Neural crest cell (in vitro differentiated cells): ENCODE measurements around the gene CFAP61. TPM values are rescaled to one million over a fixed set of nuclear protein-coding genes. Genes with fewer than 3 reads are reported as not detected.

Source experiments
- DNase-seq: peaks from one replicate; pipeline ENCODE4 v3.0.0; 2021; ENCODE audit warnings: low read depth, mixed read lengths, low spot score
- H3K27ac Mint-ChIP-seq: one replicate; pipeline ENCODE4 v1.8.0; 2021; ENCODE audit warnings: mild to moderate bottlenecking, mixed read lengths; ENCODE audit not compliant: unreplicated experiment
- H3K27me3 Mint-ChIP-seq: 2 replicates; pipeline ENCODE4 v1.8.0; 2021; ENCODE audit warnings: low read depth, mild to moderate bottlenecking, mixed read lengths
- H3K36me3 Mint-ChIP-seq: 2 replicates; pipeline ENCODE4 v1.8.0; 2021; ENCODE audit warnings: low read depth, mild to moderate bottlenecking, mixed read lengths
- H3K4me1 Mint-ChIP-seq: 2 replicates; pipeline ENCODE4 v1.8.0; 2021; ENCODE audit warnings: mixed read lengths
- H3K4me3 Mint-ChIP-seq: one replicate; pipeline ENCODE4 v1.8.0; 2021; ENCODE audit warnings: mild to moderate bottlenecking, mixed read lengths
- H3K9me3 Mint-ChIP-seq: 2 replicates; pipeline ENCODE4 v1.8.0; 2021; ENCODE audit warnings: mixed read lengths
- total RNA-seq: library from RNA; stranded (reverse); gene quantifications from 2 replicates; pipeline ENCODE4 v1.2.1, GENCODE V29; 2021
- TF ChIP-seq, protein P1 (sequence below): fragments of 200-600 bp; sonication (generic); conservative IDR thresholded peaks from 2 replicates; pipeline ENCODE4 v1.5.0; 2021; ENCODE audit warnings: antibody characterized with exemption, mild to moderate bottlenecking

The CFAP61 gene
- total RNA-seq, 1 donor from 2014 or later, result 1.9 TPM

- no peaks in the 10 kb centered on the region for H3K4me1 Mint-ChIP-seq
- H3K27ac Mint-ChIP-seq, result no peak overlapping the region
- H3K27me3 Mint-ChIP-seq, result peaks cover 51% of the 10 kb centered on the region
Measured at GRCh38 chr20:20078041-20078440, 25.7 kb downstream of the CFAP61 start.

GRCh38 chr20:20079102-20079784 lies 26.9 kb downstream of the CFAP61 start:
- no peak for DNase-seq
- Mint-ChIP-seq H3K27me3 (peaks cover 52% of the 10 kb centered on the region), H3K4me3 (no peak overlapping the region), H3K4me1 (no peaks in the 10 kb centered on the region), H3K27ac (no peak overlapping the region), H3K9me3 (no peaks in the 10 kb centered on the region), H3K36me3 (no peaks in the 10 kb centered on the region)
- TF ChIP-seq, protein P1, sequence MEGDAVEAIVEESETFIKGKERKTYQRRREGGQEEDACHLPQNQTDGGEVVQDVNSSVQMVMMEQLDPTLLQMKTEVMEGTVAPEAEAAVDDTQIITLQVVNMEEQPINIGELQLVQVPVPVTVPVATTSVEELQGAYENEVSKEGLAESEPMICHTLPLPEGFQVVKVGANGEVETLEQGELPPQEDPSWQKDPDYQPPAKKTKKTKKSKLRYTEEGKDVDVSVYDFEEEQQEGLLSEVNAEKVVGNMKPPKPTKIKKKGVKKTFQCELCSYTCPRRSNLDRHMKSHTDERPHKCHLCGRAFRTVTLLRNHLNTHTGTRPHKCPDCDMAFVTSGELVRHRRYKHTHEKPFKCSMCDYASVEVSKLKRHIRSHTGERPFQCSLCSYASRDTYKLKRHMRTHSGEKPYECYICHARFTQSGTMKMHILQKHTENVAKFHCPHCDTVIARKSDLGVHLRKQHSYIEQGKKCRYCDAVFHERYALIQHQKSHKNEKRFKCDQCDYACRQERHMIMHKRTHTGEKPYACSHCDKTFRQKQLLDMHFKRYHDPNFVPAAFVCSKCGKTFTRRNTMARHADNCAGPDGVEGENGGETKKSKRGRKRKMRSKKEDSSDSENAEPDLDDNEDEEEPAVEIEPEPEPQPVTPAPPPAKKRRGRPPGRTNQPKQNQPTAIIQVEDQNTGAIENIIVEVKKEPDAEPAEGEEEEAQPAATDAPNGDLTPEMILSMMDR, result no peak

More at GRCh38 chr20:20078041-20078440, 25.7 kb downstream of the CFAP61 start:
- H3K9me3 Mint-ChIP-seq, result no peaks in the 10 kb centered on the region
- no peak for DNase-seq
- H3K36me3 Mint-ChIP-seq, result no peaks in the 10 kb centered on the region
- TF ChIP-seq, protein P1, result no peak
- H3K4me3 Mint-ChIP-seq, result no peak overlapping the region

DNA sequence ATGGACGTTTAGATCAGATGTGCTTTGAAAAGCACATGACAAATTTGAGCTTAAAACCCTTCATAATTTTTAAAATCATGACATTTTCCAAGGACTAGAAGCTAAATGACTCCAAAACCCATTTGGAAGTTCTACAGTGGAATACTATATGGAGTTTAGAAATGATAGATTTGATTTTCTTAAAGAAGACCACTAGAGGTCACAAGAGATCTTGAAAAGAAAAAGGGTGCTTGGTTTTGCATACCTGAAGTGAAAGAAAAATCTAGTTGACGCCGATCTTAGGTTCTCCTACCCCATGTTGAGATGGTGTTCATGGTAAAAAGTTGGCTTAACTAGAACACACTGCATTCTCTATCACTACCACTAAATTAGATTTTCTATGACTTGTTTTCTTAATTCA lies 31.5 kb downstream of the CFAP61 start:
- no peaks in the 10 kb centered on the region for H3K36me3 Mint-ChIP-seq
- no peak overlapping the region for H3K27ac Mint-ChIP-seq
- no peaks in the 10 kb centered on the region for H3K9me3 Mint-ChIP-seq
- H3K27me3 Mint-ChIP-seq, result peaks cover 37% of the 10 kb centered on the region
- no peaks in the 10 kb centered on the region for H3K4me1 Mint-ChIP-seq
- H3K4me3 Mint-ChIP-seq, result no peak overlapping the region
- no peak for DNase-seq
- TF ChIP-seq, protein P1, result peak; percentile 77

GRCh38 chr20:20084296-20084752 lies 32.0 kb downstream of the CFAP61 start:
- Mint-ChIP-seq H3K4me3 (no peak overlapping the region), H3K27ac (no peak overlapping the region), H3K36me3 (no peaks in the 10 kb centered on the region), H3K9me3 (no peaks in the 10 kb centered on the region), H3K27me3 (peaks cover 33% of the 10 kb centered on the region), H3K4me1 (no peaks in the 10 kb centered on the region)
- no peak for DNase-seq
- TF ChIP-seq, protein P1, result no peak

DNA sequence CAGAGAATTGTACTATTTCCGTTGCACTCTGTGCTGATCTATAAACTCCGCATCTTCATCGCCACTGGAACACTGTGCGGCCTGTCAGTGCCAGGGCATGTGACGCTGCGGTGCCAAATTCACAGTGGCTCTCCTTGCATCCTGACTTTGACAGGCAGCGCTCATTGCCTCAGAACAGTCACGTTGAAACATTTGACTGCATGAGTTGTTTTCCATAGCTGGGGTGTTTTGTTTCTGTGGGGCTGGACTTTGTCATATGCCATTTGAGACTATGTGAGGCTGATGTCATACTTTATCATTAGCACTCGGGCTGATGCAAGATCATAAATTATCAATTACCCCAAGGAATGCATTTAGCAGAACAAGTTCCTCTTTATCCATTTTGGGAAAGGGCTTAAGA lies 32.7 kb downstream of the CFAP61 start:
- no peaks in the 10 kb centered on the region for H3K4me1 Mint-ChIP-seq
- H3K36me3 Mint-ChIP-seq, result no peaks in the 10 kb centered on the region
- DNase-seq, result no peak
- H3K27ac Mint-ChIP-seq, result peak overlapping the region; percentile 12
- peaks cover under 1% of the 10 kb centered on the region for H3K9me3 Mint-ChIP-seq
- TF ChIP-seq, protein P1, result no peak
- no peak overlapping the region for H3K4me3 Mint-ChIP-seq
- H3K27me3 Mint-ChIP-seq, result peaks cover 31% of the 10 kb centered on the region
